GM15510 (cell line): ENCODE measurements around the gene SUPV3L1.

Experiments
- POLR2A ChIP-seq: IDR thresholded peaks from 3 replicates; pipeline ENCODE4 v1.6.1; 2011; ENCODE audit warnings: borderline replicate concordance; ENCODE audit not compliant: insufficient read length; ENCODE audit errors: extremely low read depth

SUPV3L1 gene

DNA sequence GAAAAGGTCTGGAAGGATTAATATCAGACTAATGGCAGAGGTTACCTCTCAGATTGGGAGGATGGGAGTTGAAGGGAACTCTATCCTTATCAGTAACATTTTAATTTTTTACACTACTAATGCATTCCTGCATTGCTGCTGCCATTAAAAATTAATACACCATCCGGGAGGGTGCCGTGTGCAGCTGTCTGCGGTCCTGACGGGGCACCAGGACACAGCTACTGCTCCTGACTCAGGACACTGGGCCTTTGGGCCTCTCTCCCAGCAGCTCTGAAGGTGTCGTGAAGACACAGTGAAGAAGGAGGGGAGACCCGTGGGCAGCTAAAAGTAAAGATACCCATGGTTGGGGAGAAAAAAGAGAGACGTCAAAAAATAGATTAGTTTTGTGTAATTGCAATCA is 74.8 kb downstream of the SUPV3L1 start:
- TF ChIP-seq POLR2A: no peak
